Mucosa of rectum (tissue), 2 donors: Measurements from ENCODE around the gene PCDH7.

Experiments
- H3K27ac ChIP-seq, 2 donors: one replicate each; pipeline ENCODE4 v1.7.0; 2013; ENCODE audit warnings: inconsistent platforms in 2 of 2, low read depth in 2 of 2, low read length in 2 of 2
- H3K27me3 ChIP-seq, 2 donors: one replicate each; pipeline ENCODE4 v1.7.0; 2013; ENCODE audit warnings: low read length in 2 of 2; ENCODE audit not compliant: control insufficient read depth in 2 of 2, insufficient read depth in 2 of 2
- H3K36me3 ChIP-seq, 2 donors: one replicate each; pipeline ENCODE4 v1.7.0; 2013; ENCODE audit warnings: low read length in 2 of 2; ENCODE audit not compliant: control insufficient read depth in 2 of 2, insufficient read depth in 2 of 2
- H3K4me1 ChIP-seq, 2 donors: one replicate each; pipeline ENCODE4 v1.7.0; 2013; ENCODE audit warnings: low read length in 2 of 2, mild to moderate bottlenecking in 1 of 2; ENCODE audit not compliant: control insufficient read depth in 2 of 2, insufficient read depth in 2 of 2
- H3K4me3 ChIP-seq, 2 donors: one replicate each; pipeline ENCODE4 v1.7.0; 2013; ENCODE audit warnings: low read length in 2 of 2
- H3K9ac ChIP-seq, 2 donors: one replicate each; pipeline ENCODE4 v1.7.0; 2013; ENCODE audit warnings: low read length in 2 of 2, low read depth in 1 of 2, mild to moderate bottlenecking in 1 of 2
- H3K9me3 ChIP-seq, 2 donors: one replicate each; pipeline ENCODE4 v1.7.0; 2013; ENCODE audit warnings: low read length in 2 of 2; ENCODE audit not compliant: control insufficient read depth in 2 of 2
- donor health status: healthy.
- donor health status: Normal muscosa, but diverticular disease.

The PCDH7 gene

GRCh38 chr4:30718641-30719453, 1.3 kb upstream of the PCDH7 start:
- no peaks in the 10 kb centered on the region for H3K36me3 ChIP-seq
- H3K27ac ChIP-seq: peak overlapping the region in 1 of 2 donors; percentile 58
- peaks cover 32 to 48% of the 10 kb centered on the region in 2 donors for H3K27me3 ChIP-seq
- H3K4me1 ChIP-seq: peaks cover 22 to 37% of the 10 kb centered on the region in 2 donors
- peak overlapping the region in 1 of 2 donors; percentile 43 for H3K9ac ChIP-seq
- no peaks in the 10 kb centered on the region for H3K9me3 ChIP-seq
- H3K4me3 ChIP-seq: peak overlapping the region; percentile 68 to 69

- Histone ChIP-seq H3K9ac (peak overlapping the region; percentile 34 to 43), H3K4me3 (peak overlapping the region; percentile 68 to 69), H3K27ac (peak overlapping the region; percentile 21 to 58), H3K9me3 (no peaks in the 10 kb centered on the region), H3K27me3 (peaks cover 33 to 48% of the 10 kb centered on the region in 2 donors), H3K4me1 (peaks cover 22 to 37% of the 10 kb centered on the region in 2 donors), H3K36me3 (no peaks in the 10 kb centered on the region)
Measured at GRCh38 chr4:30719454-30720020, 632 bp upstream of the PCDH7 start.

GRCh38 chr4:30720661-30721184, 554 bp downstream of the PCDH7 start:
- Histone ChIP-seq H3K27me3 (peaks cover 33 to 48% of the 10 kb centered on the region in 2 donors), H3K9ac (peak overlapping the region in 1 of 2 donors; percentile 60), H3K36me3 (no peaks in the 10 kb centered on the region), H3K9me3 (no peaks in the 10 kb centered on the region), H3K4me1 (peaks cover 22 to 37% of the 10 kb centered on the region in 2 donors), H3K4me3 (peak overlapping the region; percentile 68 to 69), H3K27ac (peak overlapping the region in 1 of 2 donors; percentile 24)

- Histone ChIP-seq H3K9ac (peak overlapping the region in 1 of 2 donors; percentile 9), H3K36me3 (no peaks in the 10 kb centered on the region), H3K4me1 (peaks cover 22 to 34% of the 10 kb centered on the region in 2 donors), H3K27me3 (peaks cover 33 to 48% of the 10 kb centered on the region in 2 donors), H3K9me3 (no peaks in the 10 kb centered on the region), H3K27ac (peak overlapping the region in 1 of 2 donors; percentile 24), H3K4me3 (peak overlapping the region; percentile 68 to 78)
Measured at GRCh38 chr4:30721185-30722091, 1.3 kb downstream of the PCDH7 start.

- H3K9ac ChIP-seq: peak overlapping the region in 1 of 2 donors; percentile 41
- peaks cover 33 to 48% of the 10 kb centered on the region in 2 donors for H3K27me3 ChIP-seq
- H3K36me3 ChIP-seq: no peaks in the 10 kb centered on the region
- no peak overlapping the region for H3K27ac ChIP-seq
- peak overlapping the region; percentile 53 to 71 for H3K4me3 ChIP-seq
- H3K9me3 ChIP-seq: no peaks in the 10 kb centered on the region
- H3K4me1 ChIP-seq: peaks cover 22 to 32% of the 10 kb centered on the region in 2 donors
Measured at GRCh38 chr4:30722092-30722358, 1.9 kb downstream of the PCDH7 start.

GRCh38 chr4:30722359-30723200, 2.4 kb downstream of the PCDH7 start:
- H3K4me3 ChIP-seq: peak overlapping the region; percentile 53 to 71
- H3K27me3 ChIP-seq: peaks cover 32 to 44% of the 10 kb centered on the region in 2 donors
- H3K36me3 ChIP-seq: no peaks in the 10 kb centered on the region
- H3K9ac ChIP-seq: peak overlapping the region; percentile 41 to 47
- H3K9me3 ChIP-seq: no peaks in the 10 kb centered on the region
- no peak overlapping the region for H3K27ac ChIP-seq
- peaks cover 20 to 32% of the 10 kb centered on the region in 2 donors for H3K4me1 ChIP-seq

GRCh38 chr4:30723201-30723955, 3.2 kb downstream of the PCDH7 start:
- Histone ChIP-seq H3K4me3 (peak overlapping the region; percentile 53 to 71), H3K27me3 (peaks cover 24 to 40% of the 10 kb centered on the region in 2 donors), H3K27ac (no peak overlapping the region), H3K9ac (peak overlapping the region in 1 of 2 donors; percentile 41), H3K9me3 (no peaks in the 10 kb centered on the region), H3K36me3 (no peaks in the 10 kb centered on the region), H3K4me1 (peaks cover 13 to 26% of the 10 kb centered on the region in 2 donors)

- no peaks in the 10 kb centered on the region for H3K9me3 ChIP-seq
- no peaks in the 10 kb centered on the region for H3K36me3 ChIP-seq
- H3K4me1 ChIP-seq: peaks cover 11 to 23% of the 10 kb centered on the region in 2 donors
- H3K27ac ChIP-seq: no peak overlapping the region
- peak overlapping the region; percentile 45 to 71 for H3K4me3 ChIP-seq
- H3K9ac ChIP-seq: no peak overlapping the region
- H3K27me3 ChIP-seq: peaks cover 19 to 31% of the 10 kb centered on the region in 2 donors
Measured at GRCh38 chr4:30724247-30724646, 4.1 kb downstream of the PCDH7 start.
